Superior temporal gyrus (tissue), 1 donor: ENCODE data around the gene ZFP64.

Experiments
- DNase-seq: peaks from one replicate; pipeline ENCODE4 v3.0.0-alpha.2; 2016; ENCODE audit errors: extremely low spot score

The ZFP64 gene

DNA sequence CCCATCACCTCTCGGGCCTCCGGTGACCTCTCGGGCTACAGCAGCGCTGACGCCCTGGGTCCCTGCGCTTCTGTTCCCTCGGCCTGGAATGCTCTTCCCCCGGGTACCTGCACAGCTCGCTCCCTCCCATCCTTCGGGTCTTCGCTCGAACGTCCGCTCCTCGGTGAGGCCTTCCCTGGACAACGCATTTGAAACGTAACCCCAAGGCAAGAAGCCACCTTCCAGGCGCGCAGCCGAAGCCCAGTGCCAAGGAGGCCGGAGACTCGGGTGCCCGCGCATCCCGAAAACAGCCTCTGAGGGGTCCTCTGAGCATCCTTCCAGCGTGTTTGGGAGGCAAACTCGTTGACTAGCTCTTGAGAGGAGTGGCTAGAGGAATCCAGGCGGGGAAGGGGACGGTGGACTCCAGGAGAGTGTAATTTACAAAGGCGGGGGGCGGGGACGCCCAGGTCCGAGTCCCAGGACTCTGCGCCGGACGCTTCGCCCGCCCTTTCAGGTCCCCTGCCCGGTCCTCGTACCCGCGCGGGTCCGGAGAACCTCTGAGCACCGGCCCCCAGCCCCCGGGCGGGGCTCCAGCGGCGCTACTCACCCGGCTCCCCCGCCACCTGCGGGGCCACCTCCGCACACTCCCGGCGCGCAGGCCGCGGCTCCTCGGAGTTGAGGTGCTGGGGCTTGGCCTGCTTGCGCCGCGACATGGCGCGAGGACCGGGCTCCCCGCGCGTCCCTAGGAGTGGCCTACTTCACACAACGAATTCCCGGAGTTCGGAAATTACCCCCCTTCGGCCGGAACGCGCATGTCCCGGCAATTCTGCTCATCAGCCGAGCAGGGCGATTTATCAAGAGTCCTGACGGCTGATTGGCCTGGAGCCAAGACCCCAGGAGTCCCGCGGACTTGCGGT is 86.8 kb downstream of the ZFP64 start:
- DNase-seq, result no peak

DNA sequence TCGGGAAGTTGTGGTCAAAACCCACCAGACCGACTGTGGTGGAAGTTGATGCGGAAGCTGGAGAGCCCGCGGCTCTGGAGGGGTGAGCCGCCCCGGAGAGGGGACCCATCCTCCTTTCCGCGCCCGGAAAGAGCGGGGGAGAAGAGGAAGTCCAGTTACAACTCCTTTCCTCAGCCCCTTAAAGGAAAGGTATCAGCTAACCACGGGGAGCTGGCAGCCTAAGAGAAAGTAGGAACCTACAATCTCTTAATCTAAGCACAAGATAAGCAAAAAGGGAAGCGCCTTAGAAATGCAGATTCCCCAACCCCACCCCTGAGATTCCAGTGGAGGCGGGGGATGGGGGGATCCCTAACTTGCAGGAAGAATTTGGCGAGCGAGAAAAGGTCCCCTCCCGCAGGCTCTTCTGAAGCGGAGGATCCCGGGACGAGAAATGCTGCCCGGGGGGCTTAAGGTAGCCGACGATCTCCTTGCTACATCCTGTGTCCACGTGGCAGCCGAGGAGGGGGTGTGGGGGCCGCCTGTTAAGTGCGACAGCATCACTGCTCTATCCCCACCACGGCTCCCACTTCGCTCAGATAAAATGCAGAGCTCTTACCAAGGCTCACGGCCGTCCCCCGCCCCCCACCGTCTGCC is 87.5 kb downstream of the ZFP64 start:
- DNase-seq, result no peak

DNA sequence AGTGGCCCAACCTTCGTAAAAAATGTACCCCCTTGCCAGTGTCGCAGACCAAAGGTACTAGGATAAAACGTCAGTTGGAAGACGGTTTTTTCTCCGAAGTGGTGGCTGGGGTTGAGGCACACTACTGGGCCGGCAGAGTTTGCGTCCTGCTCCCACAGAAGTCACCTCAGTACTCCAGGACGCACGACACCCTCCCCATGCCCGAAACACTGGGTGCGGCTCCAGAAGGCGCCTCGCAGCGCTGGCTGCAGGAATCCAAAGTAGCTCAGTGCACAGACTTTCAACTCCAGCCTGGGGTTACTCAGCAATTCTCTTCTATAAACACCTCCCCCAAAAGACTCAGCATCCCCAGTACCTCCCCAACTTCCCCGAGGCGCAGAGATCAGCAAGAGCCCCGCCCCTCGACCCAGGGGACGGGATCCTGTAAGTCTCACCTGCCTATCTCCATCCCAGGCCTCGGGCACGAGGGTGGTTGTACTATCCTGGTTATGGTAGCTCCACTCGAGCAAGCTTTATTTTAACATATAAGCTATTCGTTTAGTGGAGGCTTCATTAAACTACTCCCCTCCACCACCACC is 88.2 kb downstream of the ZFP64 start:
- DNase-seq, result no peak

DNA sequence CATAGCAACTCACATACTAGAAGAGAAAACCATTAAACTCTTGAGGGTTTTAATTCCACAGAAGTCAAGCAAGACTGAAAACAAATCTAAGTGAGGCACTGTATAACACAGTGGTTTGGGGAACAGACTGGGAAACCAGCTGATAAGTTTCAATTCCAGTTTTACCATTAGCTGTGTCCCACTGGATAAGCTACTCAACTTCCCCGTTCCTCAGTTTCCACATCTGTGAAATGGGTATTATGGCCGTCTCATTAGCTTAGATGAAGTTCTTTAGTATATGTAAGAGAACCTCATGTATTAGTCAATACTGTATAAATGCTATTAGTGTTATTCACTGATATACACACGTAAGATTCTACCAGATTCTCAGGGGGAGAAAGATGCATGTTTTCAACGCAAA is 89.0 kb downstream of the ZFP64 start:
- DNase-seq, result no peak

DNA sequence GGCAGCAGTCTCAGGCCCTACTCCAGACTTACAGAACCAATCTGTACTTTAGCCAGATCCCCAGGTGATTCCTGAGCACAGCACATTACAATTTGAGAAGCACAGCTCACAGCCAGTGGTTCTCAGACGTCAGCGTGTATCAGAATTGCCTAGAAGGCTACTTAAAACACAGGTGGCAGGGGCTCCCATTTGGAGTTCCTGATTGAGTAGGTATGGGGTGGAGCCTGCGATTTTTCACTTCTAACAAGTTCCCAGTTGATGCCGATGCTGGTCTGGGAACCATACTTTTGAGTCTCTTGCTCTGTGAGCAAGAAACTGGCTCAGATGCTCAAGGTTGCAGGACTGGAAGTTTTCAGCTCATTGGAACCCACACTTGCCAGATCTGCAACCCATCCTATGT is 89.5 kb downstream of the ZFP64 start:
- DNase-seq, result no peak
